NCI-H2081 treated with DMSO at 0.1 percent for 48 hours (cell line): ENCODE measurements around the gene FBXO5.

ENCODE experiments used
- DNase-seq: peaks from one replicate; lab custom pipeline; 2025; lab: John Stamatoyannopoulos, UW

FBXO5 gene

DNA sequence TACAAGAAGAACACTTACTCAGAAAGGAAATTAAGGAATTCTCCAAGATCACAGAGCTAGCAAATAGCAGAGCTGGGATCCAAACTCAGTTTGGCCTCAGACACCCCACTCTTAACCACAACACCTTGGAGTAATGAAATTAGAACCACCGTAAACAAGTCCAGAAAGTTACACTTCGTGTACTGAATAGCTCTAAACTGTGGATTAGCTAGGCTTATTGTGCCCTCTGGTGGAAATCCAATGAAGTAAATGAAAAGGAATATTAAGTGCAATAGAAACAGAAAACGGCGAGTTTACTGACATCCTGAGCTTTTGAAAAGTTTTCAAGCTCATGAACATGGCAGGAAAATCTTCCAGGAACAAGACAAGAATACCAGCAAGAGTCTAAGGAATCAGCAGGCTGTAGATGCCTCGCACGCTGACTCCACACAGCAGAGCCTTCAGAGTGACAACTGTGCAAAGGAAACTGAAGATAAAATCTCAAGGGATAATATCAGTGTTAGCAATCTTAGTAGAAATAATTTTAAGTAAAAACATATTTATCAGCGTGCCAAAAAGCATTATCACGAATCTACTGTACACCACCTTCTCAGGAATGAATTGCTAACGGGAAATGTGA lies 34.6 kb downstream of the FBXO5 start:
- no peak for DNase-seq

DNA sequence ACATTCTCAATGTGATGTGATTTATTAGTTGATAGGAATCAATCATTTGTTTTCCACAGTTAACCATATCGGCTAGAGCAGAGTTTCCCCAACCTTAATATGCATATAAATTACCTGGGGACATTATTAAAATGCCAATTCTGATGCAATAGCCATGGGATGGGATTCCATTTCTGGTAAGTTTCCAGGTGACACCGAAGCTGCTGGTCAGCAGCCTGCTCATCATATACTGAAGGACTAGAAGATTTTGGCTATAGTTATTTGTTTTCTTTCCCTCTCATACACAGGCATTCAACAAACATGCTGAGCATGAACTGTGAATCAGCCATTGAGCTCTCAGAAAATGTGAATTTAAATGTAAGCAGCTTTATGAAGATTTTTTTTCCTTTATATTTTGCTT lies 35.8 kb downstream of the FBXO5 start:
- DNase-seq: no peak

DNA sequence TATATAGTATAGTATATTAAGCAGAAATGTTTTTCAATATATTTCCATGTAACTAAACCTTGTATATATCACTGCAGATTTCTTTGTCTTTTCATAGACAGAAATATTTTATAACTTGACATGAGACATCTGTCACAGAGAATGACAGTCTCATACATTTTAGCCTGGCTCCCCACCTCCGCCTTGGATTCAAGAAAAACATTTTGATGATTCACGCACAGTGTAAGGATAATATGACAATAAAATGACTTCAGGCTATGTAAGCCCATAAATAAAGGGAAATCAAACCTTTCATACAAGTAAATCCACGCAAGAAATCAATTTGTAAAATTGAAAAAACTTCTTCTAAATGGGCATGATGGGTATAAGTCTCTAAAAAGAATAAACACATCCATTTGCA lies 36.4 kb downstream of the FBXO5 start:
- DNase-seq: no peak

DNA sequence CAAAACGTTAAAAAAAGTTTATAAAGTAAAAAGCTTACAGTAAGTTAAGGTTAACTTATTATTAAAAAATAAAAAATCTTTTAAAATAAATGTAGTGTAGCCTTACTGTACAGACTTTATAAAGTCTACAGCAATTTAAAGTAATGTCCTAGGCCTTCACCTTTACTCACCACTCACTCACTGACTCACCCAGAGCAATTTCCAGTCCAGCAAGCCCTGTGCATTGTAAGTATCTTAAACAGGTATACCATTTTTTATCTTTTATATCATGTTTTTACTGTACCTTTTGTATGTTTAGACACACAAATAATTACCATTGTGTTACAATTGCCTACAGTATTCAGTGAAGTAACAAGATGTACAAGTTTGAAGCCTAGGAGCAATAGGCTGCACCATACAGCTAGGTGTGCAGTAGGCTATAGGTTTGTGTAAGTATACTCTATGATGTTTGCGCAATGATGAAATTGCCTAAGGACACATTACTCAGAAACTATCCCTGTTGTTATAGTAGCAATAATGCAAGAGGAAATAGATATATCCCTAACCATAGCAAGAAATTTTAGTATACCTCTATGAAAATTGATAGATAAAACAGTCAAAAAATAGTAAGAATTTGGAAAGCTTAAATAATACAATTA lies 39.5 kb downstream of the FBXO5 start:
- DNase-seq: no peak

DNA sequence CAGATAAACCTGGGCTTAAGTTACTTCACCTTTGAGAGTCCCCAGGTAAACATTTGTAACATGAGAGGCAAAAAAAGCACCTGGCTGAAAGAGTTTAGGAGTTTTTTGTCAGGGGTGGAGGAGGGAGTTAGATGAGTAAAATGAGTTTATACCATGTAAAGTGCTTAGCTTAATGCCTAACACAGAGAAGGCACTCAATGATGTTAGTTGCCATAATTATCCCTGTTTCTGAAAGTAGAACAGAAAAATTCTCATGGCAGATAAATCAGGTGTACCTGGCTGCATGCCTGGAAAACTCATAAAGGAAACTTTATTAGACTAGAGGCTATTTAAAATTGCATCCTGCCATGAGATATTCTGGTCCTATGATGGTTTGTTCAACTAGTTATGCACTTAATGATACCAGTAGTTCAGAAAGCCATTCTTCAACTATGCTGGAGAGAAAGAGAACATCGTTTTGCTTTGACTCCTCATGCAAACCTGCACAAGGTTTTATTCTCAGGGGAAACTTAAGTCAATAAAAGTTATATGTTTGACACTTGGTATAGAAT lies 40.4 kb downstream of the FBXO5 start:
- DNase-seq: no peak

GRCh38 chr6:152941746-152942145 lies 41.1 kb downstream of the FBXO5 start:
- DNase-seq: no peak

DNA sequence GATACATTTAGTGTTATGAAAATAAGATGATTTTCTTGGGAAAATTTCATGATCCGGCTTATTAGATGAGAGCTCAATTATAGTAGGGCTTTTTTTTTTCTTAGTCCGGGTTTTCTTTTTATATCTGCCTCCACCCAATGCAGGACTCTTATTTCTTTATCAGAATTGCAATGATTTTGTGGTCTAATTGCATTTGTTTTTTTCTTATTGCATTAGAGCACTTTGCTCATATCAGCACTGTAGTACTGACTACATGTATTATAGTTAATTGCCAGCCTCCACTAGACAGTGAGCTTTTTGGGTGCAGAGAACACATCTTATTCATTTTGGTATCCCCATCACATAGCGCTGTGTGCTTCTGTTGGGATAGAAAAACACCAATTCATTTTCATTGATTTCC lies 50.0 kb downstream of the FBXO5 start:
- no peak for DNase-seq

- DNase-seq: no peak
These were observed 60.1 kb downstream of the FBXO5 start for GRCh38 chr6:152922706-152923105.
